Measurements from ENCODE around the gene MC4R.
"Not testable (repeated sequence)": the region's sequence is repeated elsewhere in the genome, so short reads cannot be mapped to it uniquely, and the experiment has no call there.

GRCh38 chr18:60422306-60422705, 49.7 kb upstream of the MC4R start:
- not testable (repeated sequence) for TF ChIP-seq POLR2A (IDR thresholded peaks at IDR 0.05); POLR2AphosphoS5 (IDR thresholded peaks at IDR 0.05; ENCODE audit: insufficient read depth in 1 of 2, low read depth in 1 of 2)
- TF ChIP-seq, protein P1, sequence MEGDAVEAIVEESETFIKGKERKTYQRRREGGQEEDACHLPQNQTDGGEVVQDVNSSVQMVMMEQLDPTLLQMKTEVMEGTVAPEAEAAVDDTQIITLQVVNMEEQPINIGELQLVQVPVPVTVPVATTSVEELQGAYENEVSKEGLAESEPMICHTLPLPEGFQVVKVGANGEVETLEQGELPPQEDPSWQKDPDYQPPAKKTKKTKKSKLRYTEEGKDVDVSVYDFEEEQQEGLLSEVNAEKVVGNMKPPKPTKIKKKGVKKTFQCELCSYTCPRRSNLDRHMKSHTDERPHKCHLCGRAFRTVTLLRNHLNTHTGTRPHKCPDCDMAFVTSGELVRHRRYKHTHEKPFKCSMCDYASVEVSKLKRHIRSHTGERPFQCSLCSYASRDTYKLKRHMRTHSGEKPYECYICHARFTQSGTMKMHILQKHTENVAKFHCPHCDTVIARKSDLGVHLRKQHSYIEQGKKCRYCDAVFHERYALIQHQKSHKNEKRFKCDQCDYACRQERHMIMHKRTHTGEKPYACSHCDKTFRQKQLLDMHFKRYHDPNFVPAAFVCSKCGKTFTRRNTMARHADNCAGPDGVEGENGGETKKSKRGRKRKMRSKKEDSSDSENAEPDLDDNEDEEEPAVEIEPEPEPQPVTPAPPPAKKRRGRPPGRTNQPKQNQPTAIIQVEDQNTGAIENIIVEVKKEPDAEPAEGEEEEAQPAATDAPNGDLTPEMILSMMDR (IDR thresholded peaks at IDR 0.05), result not testable (repeated sequence)
